DMS79 treated with DMSO at 0.1 percent for 48 hours (cell line): ENCODE data around the gene SKP2.
"Not testable (repeated sequence)": the region's sequence is repeated elsewhere in the genome, so short reads cannot be mapped to it uniquely, and the experiment has no call there.

Source experiments
- DNase-seq: peaks from one replicate; lab custom pipeline; 2025; lab: John Stamatoyannopoulos, UW

SKP2 gene

GRCh38 chr5:36156619-36157018, 4.7 kb downstream of the SKP2 start:
- DNase-seq = no peak

GRCh38 chr5:36158144-36158543, 6.2 kb downstream of the SKP2 start:
- DNase-seq = no peak

GRCh38 chr5:36160617-36161016, 8.7 kb downstream of the SKP2 start:
- DNase-seq = no peak

GRCh38 chr5:36161361-36161760, 9.4 kb downstream of the SKP2 start:
- no peak for DNase-seq

GRCh38 chr5:36162810-36163486, 11.0 kb downstream of the SKP2 start:
- DNase-seq = no peak

GRCh38 chr5:36164461-36164860, 12.6 kb downstream of the SKP2 start:
- DNase-seq = no peak

- no peak for DNase-seq
Observed at GRCh38 chr5:36168737-36169136, 16.8 kb downstream of the SKP2 start.

GRCh38 chr5:36170832-36171424, 19.0 kb downstream of the SKP2 start:
- no peak for DNase-seq

GRCh38 chr5:36172599-36172998, 20.7 kb downstream of the SKP2 start:
- peak; percentile 83 for DNase-seq

GRCh38 chr5:36173426-36173825, 21.5 kb downstream of the SKP2 start:
- no peak for DNase-seq

- no peak for DNase-seq
Observed at GRCh38 chr5:36174119-36174518, 22.2 kb downstream of the SKP2 start.

GRCh38 chr5:36175043-36175442, 23.1 kb downstream of the SKP2 start:
- DNase-seq = no peak

GRCh38 chr5:36177154-36177553, 25.2 kb downstream of the SKP2 start:
- no peak for DNase-seq

- peak; percentile 29 for DNase-seq
Observed at GRCh38 chr5:36177715-36178523, 26.0 kb downstream of the SKP2 start.

- no peak for DNase-seq
Observed at GRCh38 chr5:36178524-36178890, 26.6 kb downstream of the SKP2 start.

- no peak for DNase-seq
Observed at GRCh38 chr5:36179950-36180349, 28.0 kb downstream of the SKP2 start.

- no peak for DNase-seq
Observed at GRCh38 chr5:36180556-36181350, 28.8 kb downstream of the SKP2 start.

- no peak for DNase-seq
Observed at GRCh38 chr5:36181774-36182173, 29.9 kb downstream of the SKP2 start.

- DNase-seq = not testable (repeated sequence)
Observed at GRCh38 chr5:36184408-36184807, 32.5 kb downstream of the SKP2 start.

GRCh38 chr5:36193746-36194145, 41.8 kb downstream of the SKP2 start:
- no peak for DNase-seq

GRCh38 chr5:36198281-36198680, 46.4 kb downstream of the SKP2 start:
- no peak for DNase-seq

GRCh38 chr5:36198783-36199182, 46.9 kb downstream of the SKP2 start:
- not testable (repeated sequence) for DNase-seq
